ENCODE data around the gene CDYL2.

CDYL2 gene

GRCh38 chr16:80792031-80792430 is 12.4 kb downstream of the CDYL2 start:
- TF ChIP-seq SIN3A (IDR thresholded peaks at IDR 0.05; ENCODE audit: borderline replicate concordance, insufficient read depth, low read length) (no peak), REST (IDR thresholded peaks at IDR 0.05; ENCODE audit: insufficient read depth in 1 of 2, low read depth in 2 of 2, low read length in 2 of 2) (no peak), TAF1 (IDR thresholded peaks at IDR 0.05; ENCODE audit: borderline replicate concordance, insufficient read depth, low read length) (no peak), FOXP2 (optimal IDR thresholded peaks at IDR 0.05; ENCODE audit: borderline replicate concordance, extremely low read depth, extremely low read length, insufficient read depth) (no peak), POLR2AphosphoS5 (IDR thresholded peaks at IDR 0.05; ENCODE audit: low read depth, low read length) (no peak)

- TF ChIP-seq REST (IDR thresholded peaks at IDR 0.05; ENCODE audit: insufficient read depth in 1 of 2, low read depth in 2 of 2, low read length in 2 of 2) (no peak), TAF1 (IDR thresholded peaks at IDR 0.05; ENCODE audit: borderline replicate concordance, insufficient read depth, low read length) (no peak), FOXP2 (optimal IDR thresholded peaks at IDR 0.05; ENCODE audit: borderline replicate concordance, extremely low read depth, extremely low read length, insufficient read depth) (no peak)
These were observed 13.0 kb downstream of the CDYL2 start for GRCh38 chr16:80791411-80791810.

GRCh38 chr16:80790751-80791150 is 13.6 kb downstream of the CDYL2 start:
- TF ChIP-seq SIN3A (IDR thresholded peaks at IDR 0.05; ENCODE audit: borderline replicate concordance, insufficient read depth, low read length) (no peak), POLR2AphosphoS5 (IDR thresholded peaks at IDR 0.05; ENCODE audit: low read depth, low read length) (no peak), TAF1 (IDR thresholded peaks at IDR 0.05; ENCODE audit: borderline replicate concordance, insufficient read depth, low read length) (no peak), FOXP2 (optimal IDR thresholded peaks at IDR 0.05; ENCODE audit: borderline replicate concordance, extremely low read depth, extremely low read length, insufficient read depth) (no peak), REST (IDR thresholded peaks at IDR 0.05; ENCODE audit: insufficient read depth in 1 of 2, low read depth in 2 of 2, low read length in 2 of 2) (no peak)

GRCh38 chr16:80788027-80788426 is 16.4 kb downstream of the CDYL2 start:
- TF ChIP-seq FOXP2 (optimal IDR thresholded peaks at IDR 0.05; ENCODE audit: borderline replicate concordance, extremely low read depth, extremely low read length, insufficient read depth) (no peak), POLR2AphosphoS5 (IDR thresholded peaks at IDR 0.05; ENCODE audit: low read depth, low read length) (no peak), SIN3A (IDR thresholded peaks at IDR 0.05; ENCODE audit: borderline replicate concordance, insufficient read depth, low read length) (no peak), REST (IDR thresholded peaks at IDR 0.05; ENCODE audit: insufficient read depth in 1 of 2, low read depth in 2 of 2, low read length in 2 of 2) (no peak), TAF1 (IDR thresholded peaks at IDR 0.05; ENCODE audit: borderline replicate concordance, insufficient read depth, low read length) (no peak)

- TF ChIP-seq REST (IDR thresholded peaks at IDR 0.05; ENCODE audit: insufficient read depth in 1 of 2, low read depth in 2 of 2, low read length in 2 of 2), result no peak
- no peak for TF ChIP-seq POLR2AphosphoS5 (IDR thresholded peaks at IDR 0.05; ENCODE audit: low read depth, low read length)
- no peak for TF ChIP-seq SIN3A (IDR thresholded peaks at IDR 0.05; ENCODE audit: borderline replicate concordance, insufficient read depth, low read length)
- TF ChIP-seq TAF1 (IDR thresholded peaks at IDR 0.05; ENCODE audit: borderline replicate concordance, insufficient read depth, low read length), result no peak
- no peak for TF ChIP-seq FOXP2 (optimal IDR thresholded peaks at IDR 0.05; ENCODE audit: borderline replicate concordance, extremely low read depth, extremely low read length, insufficient read depth)
These were observed 19.4 kb downstream of the CDYL2 start for GRCh38 chr16:80784951-80785350.
